HFF-Myc (cell line): ENCODE measurements around the gene BCAR1.

Source experiments
- DNase-seq: peaks from one replicate; pipeline ENCODE4 v3.0.0-alpha.2; 2011; ENCODE audit warnings: low read depth; ENCODE audit errors: extremely low read depth
- H3K4me3 ChIP-seq: replicated peaks from 2 replicates; pipeline ENCODE4 v1.5.1; 2011; ENCODE audit warnings: low read depth, mild to moderate bottlenecking, control low read depth, low read length
- CTCF ChIP-seq: IDR thresholded peaks from 2 replicates; pipeline ENCODE4 v1.5.1; 2012; ENCODE audit warnings: mild to moderate bottlenecking, low read depth, low read length, control low read depth; ENCODE audit errors: missing control alignments

Gene BCAR1

GRCh38 chr16:75254359-75254837, 3.0 kb upstream of the BCAR1 start:
- peak; percentile 77 for DNase-seq
- no peak overlapping the region for H3K4me3 ChIP-seq
- TF ChIP-seq CTCF = no peak

GRCh38 chr16:75252946-75253911, 1.8 kb upstream of the BCAR1 start:
- DNase-seq = no peak
- TF ChIP-seq CTCF = no peak
- peak overlapping the region; percentile 29 for H3K4me3 ChIP-seq

GRCh38 chr16:75252049-75252864, 833 bp upstream of the BCAR1 start:
- peak overlapping the region; percentile 30 for H3K4me3 ChIP-seq
- no peak for DNase-seq
- TF ChIP-seq CTCF = no peak

- H3K4me3 ChIP-seq = peak overlapping the region; percentile 82
- DNase-seq = no peak
- no peak for TF ChIP-seq CTCF
Observed at GRCh38 chr16:75250809-75251279, 580 bp downstream of the BCAR1 start.

GRCh38 chr16:75250089-75250808, 1.2 kb downstream of the BCAR1 start:
- H3K4me3 ChIP-seq = peak overlapping the region; percentile 82

More at GRCh38 chr16:75250089-75250808, 1.2 kb downstream of the BCAR1 start:
- DNase-seq = no peak
- TF ChIP-seq CTCF = no peak
